ENCODE results near the gene LRIF1.
"Not testable (repeated sequence)": the region's sequence is repeated elsewhere in the genome, so short reads cannot be mapped to it uniquely, and the experiment has no call there.

Gene LRIF1

DNA sequence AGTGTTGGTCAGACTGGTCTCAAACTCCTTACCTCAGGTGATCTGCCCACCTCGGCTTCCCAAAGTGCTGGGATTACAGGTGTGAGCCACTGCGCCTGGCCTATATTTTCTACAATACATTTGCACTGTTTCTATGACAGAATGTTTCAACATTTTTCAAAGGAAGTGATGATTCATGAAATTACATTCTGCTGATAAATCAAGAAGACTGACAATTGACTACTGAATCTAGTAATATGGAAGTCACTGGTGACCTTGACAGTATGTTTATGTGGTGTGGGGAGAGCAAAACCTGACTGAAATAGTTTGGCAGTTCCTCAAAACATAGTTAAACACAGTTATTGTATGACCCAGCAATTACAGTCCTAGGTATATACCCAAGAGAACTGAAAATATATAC, 18.1 kb downstream of the LRIF1 start:
- no peak for DNase-seq

DNA sequence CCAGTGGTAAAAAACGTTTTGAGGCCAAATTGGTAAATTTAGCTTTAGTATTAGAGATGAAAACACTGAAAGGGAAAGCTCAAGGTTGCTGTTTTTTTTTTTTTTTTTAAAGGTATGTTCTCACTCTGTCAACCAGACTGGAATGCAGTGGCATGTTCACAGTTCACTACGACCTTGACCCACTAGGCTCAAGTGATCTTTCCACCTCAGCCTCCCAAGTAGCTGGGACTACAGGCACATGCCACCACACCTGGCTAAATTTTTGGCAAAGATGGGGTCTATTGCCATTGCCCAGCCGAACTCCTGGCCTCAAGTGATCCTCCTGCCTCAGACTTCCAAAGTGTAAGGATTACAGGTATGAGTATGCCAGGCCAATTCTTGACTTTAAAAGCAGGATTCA, 18.9 kb downstream of the LRIF1 start:
- DNase-seq = no peak

GRCh38 chr1:110936567-110936966, 27.2 kb downstream of the LRIF1 start:
- no peak for DNase-seq

- DNase-seq = not testable (repeated sequence)
Observed at GRCh38 chr1:110931097-110931496, 32.6 kb downstream of the LRIF1 start.

- DNase-seq = no peak
Observed at GRCh38 chr1:110928904-110929303, 34.8 kb downstream of the LRIF1 start.

- DNase-seq = no peak
Observed at GRCh38 chr1:110928191-110928590, 35.5 kb downstream of the LRIF1 start.

DNA sequence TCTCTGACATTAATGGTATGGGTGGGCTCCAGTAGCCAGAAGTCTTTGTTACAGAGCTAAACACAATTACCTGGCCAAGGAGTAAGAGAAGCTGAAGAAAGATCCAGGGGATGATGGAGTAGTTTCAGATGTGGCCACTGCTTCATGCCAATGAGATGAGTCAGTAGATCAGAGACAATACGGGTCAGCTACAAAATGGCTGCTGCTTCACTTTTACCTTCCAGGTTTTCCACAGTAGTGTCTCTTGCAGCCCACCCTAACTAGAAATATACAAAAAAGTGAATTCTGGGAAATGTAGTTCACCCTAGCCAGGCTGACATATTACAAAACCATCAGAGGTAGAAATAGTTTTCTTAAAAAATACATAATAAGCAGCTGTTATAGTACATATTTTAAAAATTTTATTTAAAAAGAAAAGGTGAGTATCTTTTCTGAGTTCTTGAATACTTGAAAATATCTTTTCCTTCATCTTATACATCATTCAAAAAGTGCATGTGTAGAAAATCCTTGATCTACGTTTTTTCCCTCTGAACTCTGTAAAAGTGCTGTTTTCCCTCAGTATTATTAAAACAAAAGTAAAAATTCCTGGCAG, 36.1 kb downstream of the LRIF1 start:
- no peak for DNase-seq

DNA sequence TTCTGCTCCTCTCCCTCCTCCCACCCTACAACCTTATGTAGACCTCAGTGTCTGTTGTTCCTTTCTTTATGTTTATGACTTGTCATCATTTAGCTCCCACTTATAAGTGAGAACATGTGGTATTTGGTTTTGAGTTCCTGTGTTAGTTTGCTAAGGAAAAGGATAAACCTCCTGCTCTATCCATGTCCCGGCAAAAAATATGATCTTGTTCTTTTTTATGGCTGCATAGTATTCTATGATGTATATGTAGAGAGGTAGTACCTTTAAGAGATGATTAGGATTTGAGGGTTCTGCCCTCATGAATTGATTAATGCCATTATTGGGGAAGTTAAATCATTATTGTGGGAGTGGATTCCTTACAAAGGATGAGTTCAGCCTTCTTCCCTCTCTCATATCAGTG, 41.8 kb downstream of the LRIF1 start:
- DNase-seq = no peak

DNA sequence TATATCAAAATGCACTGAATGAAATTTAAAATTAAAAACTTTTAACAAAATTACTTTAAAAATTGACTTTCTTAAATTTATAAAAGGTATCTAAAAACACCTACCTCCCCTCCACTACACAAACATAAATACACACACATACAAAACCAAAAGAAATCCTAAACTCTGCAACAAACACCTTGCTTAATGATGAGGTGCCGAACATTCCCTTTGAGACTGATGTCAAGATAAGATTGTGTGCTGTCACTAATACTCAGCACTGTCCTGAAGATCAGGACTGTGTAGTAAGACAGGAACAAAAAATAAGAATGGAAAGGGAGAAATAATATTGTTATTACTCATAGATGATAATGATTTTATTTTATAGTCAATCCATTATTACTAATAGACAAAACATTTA, 45.7 kb downstream of the LRIF1 start:
- no peak for DNase-seq

- no peak for DNase-seq
Observed at GRCh38 chr1:110916669-110917306, 46.9 kb downstream of the LRIF1 start.

GRCh38 chr1:110916274-110916668, 47.5 kb downstream of the LRIF1 start:
- DNase-seq = no peak

GRCh38 chr1:110915804-110916203, 47.9 kb downstream of the LRIF1 start:
- no peak for DNase-seq

GRCh38 chr1:110914676-110915075, 49.0 kb downstream of the LRIF1 start:
- no peak for DNase-seq

GRCh38 chr1:110912784-110913183, 50.9 kb downstream of the LRIF1 start:
- DNase-seq = no peak

- no peak for DNase-seq
Observed at GRCh38 chr1:110903853-110904500, 59.7 kb downstream of the LRIF1 start.

- DNase-seq = no peak
Observed at GRCh38 chr1:110902820-110903463, 60.8 kb downstream of the LRIF1 start.

DNA sequence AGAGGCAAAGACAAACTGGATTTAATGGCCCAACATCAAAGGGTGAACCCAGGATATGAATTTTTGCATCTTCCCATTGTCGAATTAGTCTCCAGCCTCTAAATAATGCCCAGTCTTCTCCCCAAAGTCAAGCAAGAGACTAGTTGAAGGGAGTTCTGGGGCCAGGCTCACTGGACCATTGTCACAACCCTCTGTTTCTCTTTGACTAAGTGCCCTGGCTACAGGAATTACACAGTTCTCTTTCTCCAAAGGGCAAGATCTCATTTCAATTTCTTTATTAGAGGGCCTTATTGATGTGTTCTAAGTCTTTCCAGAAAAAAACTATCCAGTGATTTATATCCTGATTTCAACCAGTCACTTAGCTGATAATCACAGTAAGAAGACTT, 64.3 kb downstream of the LRIF1 start:
- no peak for DNase-seq

DNA sequence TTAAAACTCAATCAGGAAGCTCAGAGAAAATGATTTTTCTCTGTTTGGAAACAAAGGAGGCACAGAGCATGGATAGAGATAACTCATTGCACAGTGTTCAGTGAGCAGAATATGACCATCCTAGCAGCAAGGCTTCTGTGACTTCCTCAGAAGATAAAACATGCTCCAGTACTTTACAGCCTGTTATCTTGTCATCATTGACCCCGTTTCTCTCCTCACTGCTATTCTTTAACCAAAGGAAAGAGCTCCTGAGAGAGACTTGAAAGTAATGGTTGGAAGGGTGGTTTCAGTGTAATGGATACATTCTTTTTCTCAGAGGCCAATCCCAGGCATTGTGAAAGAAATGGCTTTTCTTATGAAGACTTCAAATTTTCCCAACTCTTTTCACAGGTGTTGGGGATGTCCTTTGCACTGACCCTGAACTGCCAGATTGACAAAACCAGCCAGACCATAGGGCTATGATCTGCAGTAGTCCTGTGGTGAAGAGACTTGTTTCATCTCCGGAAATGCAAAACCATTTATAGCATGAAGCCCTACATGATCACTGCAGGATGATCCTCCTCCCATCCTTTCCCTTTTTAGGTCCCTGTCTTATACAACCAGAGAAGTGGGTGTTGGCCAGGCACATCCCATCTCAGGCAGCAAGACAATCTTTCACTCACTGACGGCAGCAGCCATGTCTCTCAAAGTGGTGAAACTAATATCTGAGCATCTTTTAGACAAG, 64.8 kb downstream of the LRIF1 start:
- no peak for DNase-seq

DNA sequence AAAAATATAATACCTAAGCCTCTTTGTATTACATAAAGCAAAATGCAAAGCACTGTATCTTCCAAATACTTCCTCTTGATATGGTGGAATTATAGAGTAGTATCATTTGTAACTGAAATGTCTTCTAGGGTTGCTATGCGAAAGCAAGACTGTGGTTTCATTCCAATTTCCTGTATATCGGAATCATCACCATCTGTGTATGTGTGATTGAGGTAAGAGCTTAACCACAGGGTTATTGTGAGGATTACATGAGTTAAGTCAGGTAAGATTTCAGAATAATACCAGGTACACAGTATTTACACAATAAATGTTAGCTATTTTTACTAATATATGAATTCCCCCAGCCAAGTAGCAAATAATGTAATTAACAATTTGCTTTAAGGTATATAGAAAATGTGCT, 66.0 kb downstream of the LRIF1 start:
- DNase-seq = no peak
